Karpas-422 (cell line): ENCODE results near the gene PCDHGA7. TPM values are rescaled to one million over a fixed set of nuclear protein-coding genes. Genes with fewer than 3 reads are reported as not detected.
"Not testable (repeated sequence)": the region's sequence is repeated elsewhere in the genome, so short reads cannot be mapped to it uniquely, and the experiment has no call there.

Experiments used
- DNase-seq: peaks from one replicate; pipeline ENCODE4 v3.0.0-alpha.2; 2015
- H2AFZ ChIP-seq: fragments of 200-600 bp; sonication (generic); 2 replicates; pipeline ENCODE4 v1.6.1; 2014; ENCODE audit warnings: antibody characterized with exemption, low read length, mixed read lengths
- H3K27ac ChIP-seq: fragments of 200-600 bp; sonication (generic); 2 replicates; pipeline ENCODE4 v1.5.1; 2014; ENCODE audit warnings: mild to moderate bottlenecking, low read length, moderate library complexity
- H3K27me3 ChIP-seq: fragments of 200-600 bp; sonication (generic); 2 replicates; pipeline ENCODE4 v1.6.1; 2014; ENCODE audit warnings: low read length, mixed read lengths
- H3K36me3 ChIP-seq: fragments of 200-600 bp; sonication (generic); 2 replicates; pipeline ENCODE4 v1.6.1; 2014; ENCODE audit warnings: low read length, mixed read lengths; ENCODE audit not compliant: insufficient read depth
- H3K4me1 ChIP-seq: fragments of 200-600 bp; sonication (generic); 2 replicates; pipeline ENCODE4 v1.6.1; 2014; ENCODE audit warnings: mild to moderate bottlenecking, low read length, mixed read lengths
- H3K4me2 ChIP-seq: fragments of 200-600 bp; sonication (generic); 2 replicates; pipeline ENCODE4 v1.6.1; 2014; ENCODE audit warnings: low read length, low read depth, mild to moderate bottlenecking; ENCODE audit not compliant: poor library complexity, severe bottlenecking
- H3K4me3 ChIP-seq: fragments of 200-600 bp; sonication (generic); 2 replicates; pipeline ENCODE4 v1.5.1; 2014; ENCODE audit warnings: mild to moderate bottlenecking, antibody characterized with exemption, low read length, mixed read lengths
- H3K79me2 ChIP-seq: fragments of 200-600 bp; sonication (generic); 2 replicates; pipeline ENCODE4 v1.6.1; 2014; ENCODE audit warnings: mild to moderate bottlenecking, low read length, mixed read lengths
- H3K9ac ChIP-seq: fragments of 200-600 bp; sonication (generic); 2 replicates; pipeline ENCODE4 v1.6.0; 2014; ENCODE audit warnings: low read length
- H3K9me2 ChIP-seq: fragments of 200-600 bp; sonication (generic), shearing (Covaris generic); replicated peaks from 2 replicates; pipeline ENCODE4 v1.6.0; 2014; ENCODE audit warnings: mild to moderate bottlenecking, low read length, moderate library complexity; ENCODE audit not compliant: insufficient read depth
- H3K9me3 ChIP-seq: fragments of 300-700, 200-600 bp; sonication (generic); 2 replicates; pipeline ENCODE4 v1.6.1; 2014; ENCODE audit warnings: low read length, mixed read lengths
- H4K20me1 ChIP-seq: fragments of 200-600 bp; sonication (generic); 2 replicates; pipeline ENCODE4 v1.6.1; 2014; ENCODE audit warnings: mild to moderate bottlenecking, antibody characterized with exemption, low read length, low read depth; ENCODE audit not compliant: insufficient read depth
- total RNA-seq: library from RNA; depleted of rRNA; stranded (reverse); fragments of >200 nt; shearing (Covaris generic); gene quantifications from 2 replicates; pipeline ENCODE4 v1.2.3, GENCODE V29; 2014; ENCODE audit warnings: low replicate concordance

Gene PCDHGA7
- total RNA-seq, 1 experiment from 2014 or later = 8.4 TPM

GRCh38 chr5:141414548-141415274 is 32.2 kb downstream of the PCDHGA7 start:
- H3K4me2 ChIP-seq, H3K27ac ChIP-seq, H2AFZ ChIP-seq, DNase-seq, H4K20me1 ChIP-seq, H3K4me3 ChIP-seq, H3K27me3 ChIP-seq, H3K9me3 ChIP-seq, H3K79me2 ChIP-seq, H3K4me1 ChIP-seq, H3K9ac ChIP-seq, H3K9me2 ChIP-seq: not testable (repeated sequence)
- peaks cover 18% of the 10 kb centered on the region for H3K36me3 ChIP-seq

GRCh38 chr5:141415275-141415618 is 32.7 kb downstream of the PCDHGA7 start:
- H3K4me2 ChIP-seq, H3K4me1 ChIP-seq, H3K27me3 ChIP-seq: not testable (repeated sequence)

GRCh38 chr5:141417494-141418172 is 35.1 kb downstream of the PCDHGA7 start, which contains the start of gene PCDHGB7:
Gene PCDHGB7, plus strand, starts transcription at chr5:141417677. Its CDS starts 183 bp downstream, at chr5:141417860.
- H3K4me3 ChIP-seq = not testable (repeated sequence)

More at GRCh38 chr5:141415275-141415618, 32.7 kb downstream of the PCDHGA7 start:
- DNase-seq, H3K27ac ChIP-seq, H3K9me3 ChIP-seq, H4K20me1 ChIP-seq, H3K9me2 ChIP-seq, H3K4me3 ChIP-seq, H3K9ac ChIP-seq, H2AFZ ChIP-seq, H3K79me2 ChIP-seq: not testable (repeated sequence)
- peaks cover 18% of the 10 kb centered on the region for H3K36me3 ChIP-seq

GRCh38 chr5:141419074-141419880 is 36.7 kb downstream of the PCDHGA7 start:
- peaks cover 13% of the 10 kb centered on the region for H3K36me3 ChIP-seq
- H2AFZ ChIP-seq = no peak overlapping the region
- no peaks in the 10 kb centered on the region for H4K20me1 ChIP-seq
- no peak overlapping the region for H3K9ac ChIP-seq
- H3K9me3 ChIP-seq = peaks cover 16% of the 10 kb centered on the region
- no peak overlapping the region for H3K4me2 ChIP-seq
- no peaks in the 10 kb centered on the region; the same call in 1 of the 2 replicates for H3K4me1 ChIP-seq
- no peak for DNase-seq
- H3K27ac ChIP-seq = no peak overlapping the region
- no peaks in the 10 kb centered on the region for H3K27me3 ChIP-seq
- no peaks in the 10 kb centered on the region; the same call in 1 of the 2 replicates for H3K79me2 ChIP-seq
- H3K9me2 ChIP-seq = no peaks in the 10 kb centered on the region
- H3K4me3 ChIP-seq = no peak overlapping the region

More at GRCh38 chr5:141417494-141418172, 35.1 kb downstream of the PCDHGA7 start, which contains the start of gene PCDHGB7:
- H3K4me1 ChIP-seq, H4K20me1 ChIP-seq, H3K9me2 ChIP-seq, H2AFZ ChIP-seq, H3K9ac ChIP-seq, H3K79me2 ChIP-seq, H3K27me3 ChIP-seq, H3K27ac ChIP-seq, H3K4me2 ChIP-seq: not testable (repeated sequence)
- peak; percentile 48 for DNase-seq
- H3K9me3 ChIP-seq = peaks cover 16% of the 10 kb centered on the region
- peaks cover 28% of the 10 kb centered on the region for H3K36me3 ChIP-seq

GRCh38 chr5:141420855-141421488 is 38.4 kb downstream of the PCDHGA7 start, which contains the start of gene PCDHGA11:
Gene PCDHGA11, plus strand, starts transcription at chr5:141421051. Its CDS starts 177 bp downstream, at chr5:141421228.
- no peak within 1 kb of the TSS for H3K9ac ChIP-seq
- H3K4me2 ChIP-seq = no peak within 1 kb of the TSS
- H3K36me3 ChIP-seq = peaks cover 13% of the 10 kb centered on the region
- no peak within 1 kb of the TSS for H3K27ac ChIP-seq
- no peak for DNase-seq
- H4K20me1 ChIP-seq = no peaks in the 10 kb centered on the region
- peaks cover 16% of the 10 kb centered on the region for H3K9me3 ChIP-seq
- no peak within 1 kb of the TSS for H2AFZ ChIP-seq
- H3K79me2 ChIP-seq = no peaks in the 10 kb centered on the region
- H3K4me1 ChIP-seq = no peaks in the 10 kb centered on the region; the same call in 1 of the 2 replicates
- H3K4me3 ChIP-seq = no peak within 1 kb of the TSS
- no peaks in the 10 kb centered on the region for H3K9me2 ChIP-seq
- H3K27me3 ChIP-seq = no peaks in the 10 kb centered on the region

- Histone ChIP-seq H3K27ac (no peak overlapping the region), H3K4me2 (no peak overlapping the region), H3K4me1 (no peaks in the 10 kb centered on the region; the same call in 1 of the 2 replicates), H3K9me2 (no peaks in the 10 kb centered on the region), H3K9ac (no peak overlapping the region), H3K27me3 (no peaks in the 10 kb centered on the region), H4K20me1 (no peaks in the 10 kb centered on the region), H2AFZ (no peak overlapping the region), H3K9me3 (peaks cover 16% of the 10 kb centered on the region), H3K36me3 (peaks cover 14% of the 10 kb centered on the region), H3K79me2 (no peaks in the 10 kb centered on the region), H3K4me3 (no peak overlapping the region)
- DNase-seq = no peak
These were observed 38.9 kb downstream of the PCDHGA7 start for GRCh38 chr5:141421489-141421855.

- H2AFZ ChIP-seq = no peak overlapping the region
- no peak overlapping the region for H3K4me3 ChIP-seq
- no peaks in the 10 kb centered on the region for H3K27me3 ChIP-seq
- H3K4me2 ChIP-seq = no peak overlapping the region
- H3K9me3 ChIP-seq = peaks cover 20% of the 10 kb centered on the region
- DNase-seq = no peak
- H3K36me3 ChIP-seq = peaks cover 14% of the 10 kb centered on the region
- no peaks in the 10 kb centered on the region for H3K79me2 ChIP-seq
- H3K9ac ChIP-seq = no peak overlapping the region
- no peaks in the 10 kb centered on the region for H4K20me1 ChIP-seq
- no peaks in the 10 kb centered on the region for H3K9me2 ChIP-seq
- H3K4me1 ChIP-seq = no peaks in the 10 kb centered on the region; the same call in 1 of the 2 replicates
- H3K27ac ChIP-seq = no peak overlapping the region
These were observed 40.3 kb downstream of the PCDHGA7 start for GRCh38 chr5:141422742-141423291.
